Activated CD4-positive, alpha-beta memory T cell treated with anti-CD3 and anti-CD28 coated beads, Interleukin-2, amount 10 ng/mL, durations not matched to agents 7 days and 5 days (primary cell): Measurements from ENCODE around the gene APBA2. TPM values are rescaled to one million over a fixed set of nuclear protein-coding genes. Genes with fewer than 3 reads are reported as not detected.

Experiments
- CTCF ChIA-PET: fragments of 350-600 bp; sonication (Branson Sonifier 250); formaldehyde crosslinking; loops from one replicate; lab custom pipeline; 2021; ENCODE audit warnings: antibody characterized with exemption, inconsistent platforms; lab: Charles Lee
- POLR2A ChIA-PET: fragments of 350-600 bp; sonication (Branson Sonifier 250); formaldehyde crosslinking; loops from one replicate; lab custom pipeline; 2021; ENCODE audit warnings: antibody characterized with exemption; lab: Charles Lee
- DNase-seq: peaks from one replicate; pipeline ENCODE4 v3.0.0-alpha.2; 2020
- H3K27ac Mint-ChIP-seq: one replicate; pipeline ENCODE4 v1.8.0; 2021; ENCODE audit warnings: mild to moderate bottlenecking, mixed read lengths
- H3K27me3 Mint-ChIP-seq: one replicate; pipeline ENCODE4 v1.8.0; 2021; ENCODE audit warnings: mixed read lengths
- H3K36me3 Mint-ChIP-seq: one replicate; pipeline ENCODE4 v1.8.0; 2021; ENCODE audit warnings: low read depth, mixed read lengths
- H3K4me1 Mint-ChIP-seq: one replicate; pipeline ENCODE4 v1.8.0; 2021; ENCODE audit warnings: mixed read lengths
- H3K4me3 Mint-ChIP-seq: one replicate; pipeline ENCODE4 v1.8.0; 2021; ENCODE audit warnings: mild to moderate bottlenecking, mixed read lengths
- H3K9me3 Mint-ChIP-seq: one replicate; pipeline ENCODE4 v1.8.0; 2021; ENCODE audit warnings: mixed read lengths
- total RNA-seq, 2 experiments: library from RNA; stranded (reverse); gene quantifications; one replicate each; pipeline ENCODE4 v1.2.3, GENCODE V29; 2021

The APBA2 gene
- total RNA-seq, 2 experiments from 2014 or later: 0.81 to 0.93 TPM

GRCh38 chr15:28892789-28893610, 7.2 kb downstream of the APBA2 start:
- Mint-ChIP-seq H3K4me3 (no peak overlapping the region), H3K27ac (no peak overlapping the region), H3K36me3 (no peaks in the 10 kb centered on the region), H3K9me3 (no peaks in the 10 kb centered on the region), H3K4me1 (peaks cover 15% of the 10 kb centered on the region), H3K27me3 (no peaks in the 10 kb centered on the region)
- CTCF ChIA-PET: no interaction called here
- POLR2A ChIA-PET: no interaction called here
- no peak for DNase-seq

GRCh38 chr15:28894631-28895030, 8.9 kb downstream of the APBA2 start:
- Mint-ChIP-seq H3K9me3 (no peaks in the 10 kb centered on the region), H3K36me3 (no peaks in the 10 kb centered on the region), H3K27me3 (no peaks in the 10 kb centered on the region), H3K4me1 (peaks cover 15% of the 10 kb centered on the region), H3K27ac (no peak overlapping the region), H3K4me3 (no peak overlapping the region)
- CTCF ChIA-PET: no interaction called here
- DNase-seq: no peak
- POLR2A ChIA-PET: no interaction called here

- Mint-ChIP-seq H3K4me3 (no peak overlapping the region), H3K9me3 (no peaks in the 10 kb centered on the region), H3K4me1 (peaks cover 14% of the 10 kb centered on the region), H3K36me3 (no peaks in the 10 kb centered on the region), H3K27me3 (no peaks in the 10 kb centered on the region), H3K27ac (no peak overlapping the region)
- DNase-seq: no peak
- ChIA-PET POLR2A (no interaction called here), CTCF (no interaction called here)
Measured at GRCh38 chr15:28895146-28895545, 9.4 kb downstream of the APBA2 start.

- Mint-ChIP-seq H3K27me3 (no peaks in the 10 kb centered on the region), H3K4me1 (peaks cover 9% of the 10 kb centered on the region), H3K4me3 (no peak overlapping the region), H3K27ac (no peak overlapping the region), H3K36me3 (no peaks in the 10 kb centered on the region), H3K9me3 (no peaks in the 10 kb centered on the region)
- ChIA-PET POLR2A (no interaction called here), CTCF (no interaction called here)
- DNase-seq: no peak
Measured at GRCh38 chr15:28895566-28895965, 9.8 kb downstream of the APBA2 start.

GRCh38 chr15:28896951-28897350, 11.2 kb downstream of the APBA2 start:
- Mint-ChIP-seq H3K4me3 (no peak overlapping the region), H3K27me3 (no peaks in the 10 kb centered on the region), H3K27ac (no peak overlapping the region), H3K4me1 (no peaks in the 10 kb centered on the region), H3K36me3 (no peaks in the 10 kb centered on the region), H3K9me3 (no peaks in the 10 kb centered on the region)
- ChIA-PET POLR2A (no interaction called here), CTCF (no interaction called here)
- no peak for DNase-seq

GRCh38 chr15:28897861-28898585, 12.2 kb downstream of the APBA2 start:
- POLR2A ChIA-PET: no interaction called here
- CTCF ChIA-PET: no interaction called here
- no peaks in the 10 kb centered on the region for H3K9me3 Mint-ChIP-seq

GRCh38 chr15:28899061-28899738, 13.4 kb downstream of the APBA2 start:
- no peak overlapping the region for H3K27ac Mint-ChIP-seq
- CTCF ChIA-PET: no interaction called here
- DNase-seq: no peak
- no peak overlapping the region for H3K4me3 Mint-ChIP-seq
- POLR2A ChIA-PET: no interaction called here
- no peaks in the 10 kb centered on the region for H3K4me1 Mint-ChIP-seq
- no peaks in the 10 kb centered on the region for H3K27me3 Mint-ChIP-seq
- H3K36me3 Mint-ChIP-seq: no peaks in the 10 kb centered on the region
- H3K9me3 Mint-ChIP-seq: no peaks in the 10 kb centered on the region

More at GRCh38 chr15:28897861-28898585, 12.2 kb downstream of the APBA2 start:
- Mint-ChIP-seq H3K36me3 (no peaks in the 10 kb centered on the region), H3K27ac (no peak overlapping the region), H3K27me3 (no peaks in the 10 kb centered on the region), H3K4me1 (no peaks in the 10 kb centered on the region), H3K4me3 (no peak overlapping the region)
- DNase-seq: no peak

- H3K27ac Mint-ChIP-seq: no peak overlapping the region
Measured at GRCh38 chr15:28900041-28900891, 14.5 kb downstream of the APBA2 start.

GRCh38 chr15:28900892-28901586, 15.3 kb downstream of the APBA2 start:
- ChIA-PET POLR2A (no interaction called here), CTCF (no interaction called here)
- H3K4me1 Mint-ChIP-seq: no peaks in the 10 kb centered on the region
- no peak overlapping the region for H3K27ac Mint-ChIP-seq
- no peaks in the 10 kb centered on the region for H3K27me3 Mint-ChIP-seq
- DNase-seq: no peak
- no peak overlapping the region for H3K4me3 Mint-ChIP-seq
- H3K9me3 Mint-ChIP-seq: no peaks in the 10 kb centered on the region
- H3K36me3 Mint-ChIP-seq: no peaks in the 10 kb centered on the region

More at GRCh38 chr15:28900041-28900891, 14.5 kb downstream of the APBA2 start:
- ChIA-PET POLR2A (no interaction called here), CTCF (no interaction called here)
- no peaks in the 10 kb centered on the region for H3K27me3 Mint-ChIP-seq
- no peaks in the 10 kb centered on the region for H3K9me3 Mint-ChIP-seq
- no peaks in the 10 kb centered on the region for H3K4me1 Mint-ChIP-seq
- DNase-seq: no peak
- no peaks in the 10 kb centered on the region for H3K36me3 Mint-ChIP-seq
- no peak overlapping the region for H3K4me3 Mint-ChIP-seq

GRCh38 chr15:28901587-28901980, 15.8 kb downstream of the APBA2 start:
- Mint-ChIP-seq H3K27me3 (no peaks in the 10 kb centered on the region), H3K4me3 (no peak overlapping the region), H3K9me3 (no peaks in the 10 kb centered on the region), H3K4me1 (no peaks in the 10 kb centered on the region), H3K27ac (no peak overlapping the region), H3K36me3 (no peaks in the 10 kb centered on the region)
- DNase-seq: no peak
- POLR2A ChIA-PET: no interaction called here
- CTCF ChIA-PET: no interaction called here

- Mint-ChIP-seq H3K4me1 (no peaks in the 10 kb centered on the region), H3K4me3 (no peak overlapping the region), H3K27ac (no peak overlapping the region), H3K36me3 (no peaks in the 10 kb centered on the region), H3K27me3 (no peaks in the 10 kb centered on the region), H3K9me3 (no peaks in the 10 kb centered on the region)
- ChIA-PET POLR2A (no interaction called here), CTCF (no interaction called here)
- DNase-seq: no peak
Measured at GRCh38 chr15:28901987-28902745, 16.4 kb downstream of the APBA2 start.

- Mint-ChIP-seq H3K36me3 (no peaks in the 10 kb centered on the region), H3K27me3 (no peaks in the 10 kb centered on the region), H3K4me3 (no peak overlapping the region), H3K27ac (no peak overlapping the region), H3K4me1 (no peaks in the 10 kb centered on the region), H3K9me3 (no peaks in the 10 kb centered on the region)
- POLR2A ChIA-PET: no interaction called here
- CTCF ChIA-PET: no interaction called here
- no peak for DNase-seq
Measured at GRCh38 chr15:28902856-28903255, 17.1 kb downstream of the APBA2 start.
